Measurements from ENCODE around the gene NUTM1. TPM values are rescaled to one million over a fixed set of nuclear protein-coding genes. Genes with fewer than 3 reads are reported as not detected.

NUTM1 gene
- total RNA-seq, 1 donor from 2014 or later, result not detected

DNA sequence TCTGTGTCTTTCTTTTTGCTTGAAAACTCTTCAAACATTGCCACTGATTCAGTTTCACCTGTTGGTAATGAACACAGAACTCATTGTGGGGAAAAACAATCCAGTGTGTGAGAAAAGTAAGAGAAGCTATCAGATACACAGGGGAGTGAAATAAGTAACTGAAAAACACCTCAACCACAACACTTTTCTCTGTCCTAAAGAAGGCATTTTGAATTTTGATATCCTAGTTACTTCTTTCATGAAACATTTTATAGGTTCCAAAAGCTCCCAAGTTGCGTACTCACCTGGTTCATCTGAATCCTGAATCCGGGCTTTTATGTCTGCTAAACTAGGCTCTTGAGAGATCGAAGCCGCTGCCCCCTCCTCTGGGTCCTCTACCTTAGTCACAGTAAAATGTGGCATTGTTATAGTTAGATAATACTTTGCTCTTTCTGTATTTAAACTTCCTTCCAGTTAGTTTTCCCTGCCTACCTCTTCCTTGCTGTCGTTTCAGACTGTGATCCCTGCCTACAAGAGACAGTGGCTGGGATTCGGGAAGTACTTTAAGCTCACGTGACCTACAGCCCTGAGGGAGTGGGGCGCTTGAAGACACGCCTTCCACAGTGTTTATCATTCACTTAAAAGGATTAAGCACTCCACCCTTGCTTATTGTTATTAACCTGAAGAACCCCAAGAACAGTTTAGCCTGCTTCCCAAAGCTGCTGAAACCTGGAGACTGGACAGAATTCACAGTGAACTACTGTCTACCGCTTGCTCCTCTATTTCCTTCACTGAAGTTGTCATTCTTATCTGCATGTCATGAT is 24.6 kb upstream of the NUTM1 start:
- TF ChIP-seq, protein P1, sequence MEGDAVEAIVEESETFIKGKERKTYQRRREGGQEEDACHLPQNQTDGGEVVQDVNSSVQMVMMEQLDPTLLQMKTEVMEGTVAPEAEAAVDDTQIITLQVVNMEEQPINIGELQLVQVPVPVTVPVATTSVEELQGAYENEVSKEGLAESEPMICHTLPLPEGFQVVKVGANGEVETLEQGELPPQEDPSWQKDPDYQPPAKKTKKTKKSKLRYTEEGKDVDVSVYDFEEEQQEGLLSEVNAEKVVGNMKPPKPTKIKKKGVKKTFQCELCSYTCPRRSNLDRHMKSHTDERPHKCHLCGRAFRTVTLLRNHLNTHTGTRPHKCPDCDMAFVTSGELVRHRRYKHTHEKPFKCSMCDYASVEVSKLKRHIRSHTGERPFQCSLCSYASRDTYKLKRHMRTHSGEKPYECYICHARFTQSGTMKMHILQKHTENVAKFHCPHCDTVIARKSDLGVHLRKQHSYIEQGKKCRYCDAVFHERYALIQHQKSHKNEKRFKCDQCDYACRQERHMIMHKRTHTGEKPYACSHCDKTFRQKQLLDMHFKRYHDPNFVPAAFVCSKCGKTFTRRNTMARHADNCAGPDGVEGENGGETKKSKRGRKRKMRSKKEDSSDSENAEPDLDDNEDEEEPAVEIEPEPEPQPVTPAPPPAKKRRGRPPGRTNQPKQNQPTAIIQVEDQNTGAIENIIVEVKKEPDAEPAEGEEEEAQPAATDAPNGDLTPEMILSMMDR (conservative IDR thresholded peaks at IDR 0.05; ENCODE audit: low read depth, low read length), result no peak
- peak; percentile 54 for DNase-seq (ENCODE audit: low read depth)
- peak overlapping the region; percentile 62 for H3K4me3 ChIP-seq (ENCODE audit: low read depth, low read length)

DNA sequence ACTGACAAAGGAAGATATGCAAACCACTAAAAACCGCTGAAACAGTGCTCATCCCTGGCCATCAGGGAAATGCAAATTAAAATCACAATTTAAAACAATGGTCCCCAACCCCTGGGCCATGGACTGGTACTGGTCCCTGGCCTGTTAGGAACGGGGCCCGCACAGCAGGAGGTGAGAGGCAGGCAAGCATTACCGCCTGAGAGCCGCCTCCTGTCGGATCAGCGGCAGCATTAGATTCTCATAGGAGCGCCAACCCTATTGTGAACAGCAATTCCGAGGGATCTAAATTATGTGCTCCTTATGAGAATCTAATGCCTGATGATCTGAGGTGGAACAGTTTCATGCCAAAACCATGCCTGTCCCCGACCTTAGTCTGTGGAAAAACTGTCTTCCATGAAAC is 19.9 kb upstream of the NUTM1 start:
- DNase-seq (ENCODE audit: low read depth), result no peak
- H3K4me3 ChIP-seq (ENCODE audit: low read depth, low read length), result no peak overlapping the region
- TF ChIP-seq, protein P1 (conservative IDR thresholded peaks at IDR 0.05; ENCODE audit: low read depth, low read length), result no peak

DNA sequence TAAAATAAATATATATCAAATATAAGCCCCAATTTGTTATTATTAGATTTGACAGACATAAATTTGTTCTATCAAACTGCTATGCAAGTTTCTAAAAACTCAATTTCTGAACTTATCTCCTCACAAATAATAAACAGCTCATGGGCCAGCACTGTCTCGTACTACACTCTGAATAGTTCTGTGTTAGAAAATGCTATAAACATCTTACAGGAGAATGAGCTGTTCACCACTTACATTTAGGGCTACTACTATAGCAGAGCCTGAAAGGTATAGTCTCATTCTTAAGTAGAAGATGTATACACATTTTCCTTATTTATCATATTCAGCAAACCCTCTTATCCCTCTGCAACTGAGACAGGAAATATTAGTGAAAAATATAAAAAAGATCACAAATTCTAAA is 18.2 kb upstream of the NUTM1 start:
- DNase-seq (ENCODE audit: low read depth), result no peak
- no peak overlapping the region for H3K4me3 ChIP-seq (ENCODE audit: low read depth, low read length)
- TF ChIP-seq, protein P1 (conservative IDR thresholded peaks at IDR 0.05; ENCODE audit: low read depth, low read length), result no peak

DNA sequence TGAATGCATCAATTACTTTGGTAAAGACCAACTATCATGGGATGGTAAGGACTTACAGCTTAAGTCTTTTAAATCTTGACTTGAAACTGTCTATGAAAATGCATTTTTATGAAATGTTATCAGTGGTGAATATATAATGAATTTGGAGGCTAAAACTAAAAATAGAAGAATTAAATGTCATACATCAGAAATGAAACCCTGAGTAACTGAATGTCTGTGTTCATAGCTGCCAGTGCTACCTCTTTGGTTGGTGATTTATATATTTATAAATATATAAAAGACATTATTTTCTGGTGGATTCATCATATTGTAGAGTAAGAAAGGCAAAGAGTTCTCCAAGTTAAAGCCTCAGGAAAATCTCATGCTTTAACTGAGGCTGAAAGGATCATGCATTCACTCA is 17.7 kb upstream of the NUTM1 start:
- DNase-seq (ENCODE audit: low read depth), result no peak
- no peak overlapping the region for H3K4me3 ChIP-seq (ENCODE audit: low read depth, low read length)
- TF ChIP-seq, protein P1 (conservative IDR thresholded peaks at IDR 0.05; ENCODE audit: low read depth, low read length), result no peak

DNA sequence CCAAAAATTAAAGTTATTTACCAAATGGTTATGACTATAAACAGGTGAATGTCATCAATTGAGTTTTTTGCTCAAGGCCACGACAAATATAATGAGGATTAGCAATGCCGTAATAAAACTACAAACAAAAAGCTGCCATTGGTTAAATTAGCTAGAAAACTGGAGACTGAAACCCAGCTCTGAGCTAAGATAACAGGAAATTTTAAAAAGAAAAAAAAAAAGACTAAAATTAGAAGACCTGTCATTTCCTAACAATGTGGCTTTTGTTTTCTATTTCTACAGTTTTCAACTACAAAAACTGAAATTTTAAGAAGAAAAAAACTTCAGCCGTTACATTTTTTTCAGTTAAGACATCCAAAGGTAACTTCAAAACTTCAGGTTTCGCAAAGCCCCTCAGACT is 15.2 kb upstream of the NUTM1 start:
- no peak overlapping the region for H3K4me3 ChIP-seq (ENCODE audit: low read depth, low read length)
- TF ChIP-seq, protein P1 (conservative IDR thresholded peaks at IDR 0.05; ENCODE audit: low read depth, low read length), result no peak
- no peak for DNase-seq (ENCODE audit: low read depth)

DNA sequence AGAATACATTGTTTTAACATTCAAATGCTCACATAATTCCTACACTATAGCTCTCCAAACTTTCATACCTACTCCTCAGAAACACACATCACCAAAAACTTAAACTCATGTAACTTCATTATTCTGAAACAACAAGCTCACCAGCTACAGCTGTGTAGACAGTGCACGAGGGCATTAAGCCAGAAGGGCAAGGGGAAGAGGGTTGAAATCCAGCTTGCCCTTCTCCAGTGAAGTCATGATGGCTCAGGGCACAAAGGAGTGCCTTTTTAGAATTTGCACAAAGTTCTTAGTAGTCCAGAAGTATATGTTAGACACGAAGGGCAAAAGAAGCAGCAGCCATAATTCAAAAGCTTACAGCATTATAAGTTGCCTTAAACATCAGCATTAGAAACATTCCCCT is 14.1 kb upstream of the NUTM1 start:
- no peak for DNase-seq (ENCODE audit: low read depth)
- no peak overlapping the region for H3K4me3 ChIP-seq (ENCODE audit: low read depth, low read length)
- TF ChIP-seq, protein P1 (conservative IDR thresholded peaks at IDR 0.05; ENCODE audit: low read depth, low read length), result no peak

DNA sequence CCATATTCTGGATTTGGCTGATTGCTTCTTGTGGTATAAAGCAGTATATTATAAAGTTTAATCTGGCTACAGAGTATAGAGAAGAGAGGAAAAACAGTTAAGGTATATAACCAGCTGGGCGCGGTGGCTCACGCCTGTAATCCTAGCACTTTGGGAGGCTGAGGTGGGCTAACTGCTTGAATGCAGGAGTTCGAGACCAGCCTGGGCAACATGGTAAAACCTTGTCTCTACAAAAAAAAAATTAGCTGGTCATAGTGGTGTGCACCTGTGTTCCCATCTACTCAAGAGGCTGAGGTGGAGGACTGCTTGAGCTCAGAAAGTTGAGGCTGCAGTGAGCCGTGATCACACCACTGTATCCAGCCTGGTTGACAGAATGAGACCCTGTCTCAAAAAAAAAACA is 12.8 kb upstream of the NUTM1 start:
- no peak overlapping the region for H3K4me3 ChIP-seq (ENCODE audit: low read depth, low read length)
- no peak for DNase-seq (ENCODE audit: low read depth)
- TF ChIP-seq, protein P1 (conservative IDR thresholded peaks at IDR 0.05; ENCODE audit: low read depth, low read length), result no peak
